K562 (cell line): ENCODE data around the gene DSG2. TPM values are rescaled to one million over a fixed set of nuclear protein-coding genes. Genes with fewer than 3 reads are reported as not detected.

ENCODE experiments used
- ATAC-seq: fragments of 200-7000 bp; cut with Tn5 transposase; 3 replicates; pipeline ENCODE4 v1.9.1; 2020; ENCODE audit warnings: moderate library complexity
- BruUV-seq: library from RNA; stranded (reverse); fragments of 400-500 nt; replicated peaks from 2 replicates; lab custom pipeline; 2021; lab: Mats Ljungman, UMichigan
- CTCF ChIA-PET: fragments of 300-600 bp; formaldehyde crosslinking; extraction: SDS; loops from one replicate; lab custom pipeline; 2021; ENCODE audit warnings: low intra/inter-chr PET ratio; lab: Yijun Ruan, JAX
- POLR2A ChIA-PET: fragments of 300-600, 350-650 bp; sonication (Branson Sonifier 250); formaldehyde crosslinking; extraction: SDS; loops from one replicate; lab custom pipeline; 2021; ENCODE audit warnings: antibody characterized with exemption, inconsistent platforms; lab: Yijun Ruan, JAX
- DNase-seq, 4 experiments: peaks; one replicate each; pipeline versions ENCODE4 v3.0.0 to v3.0.0-alpha.2; 2011 to 2018; ENCODE audit warnings: low spot score in 3 of 4, mixed read lengths in 3 of 4; ENCODE audit errors: extremely low read depth in 1 of 4
- FAIRE-seq: peaks from 2 replicates; lab custom pipeline; 2011; peaks lifted over from hg19 to GRCh38; lab: Jason Lieb, UNC
- H2AFZ ChIP-seq: 2 replicates; pipeline ENCODE4 v1.6.0; 2011; ENCODE audit warnings: low read depth, low read length, control low read depth, inconsistent platforms
- H3K27ac ChIP-seq: fragments of 200-600 bp; 3 replicates; pipeline ENCODE4 v1.8.0; 2011; ENCODE audit warnings: low read depth, mild to moderate bottlenecking, control low read depth, inconsistent platforms, low read length, moderate library complexity, mixed read lengths; ENCODE audit errors: extremely low read depth
- H3K27me3 ChIP-seq, 2 experiments: fragments of 300-600 bp in 1 of 2; 2 replicates in 1 of 2; 3 replicates in 1 of 2; pipeline versions ENCODE4 v1.6.0 to v1.8.0; 2011; ENCODE audit warnings: inconsistent platforms in 2 of 2, low read length in 2 of 2, mild to moderate bottlenecking in 1 of 2, mixed read lengths in 1 of 2, moderate library complexity in 1 of 2; ENCODE audit not compliant: control insufficient read depth in 2 of 2, insufficient read depth in 2 of 2
- H3K36me3 ChIP-seq: fragments of 300-600 bp; 3 replicates; pipeline ENCODE4 v1.8.0; 2011; ENCODE audit warnings: mild to moderate bottlenecking, low read length, inconsistent platforms; ENCODE audit not compliant: control insufficient read depth, insufficient read depth
- H3K4me1 ChIP-seq, 2 experiments: fragments of 200-600 bp in 1 of 2; replicated peaks in 1 of 2; 2 replicates in 1 of 2; 3 replicates in 1 of 2; pipeline versions ENCODE4 v1.5.1 to v1.8.0; 2011; ENCODE audit warnings: inconsistent platforms in 2 of 2, low read length in 2 of 2, mild to moderate bottlenecking in 1 of 2, mixed read lengths in 1 of 2, moderate library complexity in 1 of 2; ENCODE audit not compliant: control insufficient read depth in 2 of 2, insufficient read depth in 2 of 2
- H3K4me2 ChIP-seq: 2 replicates; pipeline ENCODE4 v1.6.1; 2011; ENCODE audit warnings: low read length, control low read depth, inconsistent platforms, mixed read lengths; ENCODE audit not compliant: insufficient read depth
- H3K4me3 ChIP-seq: fragments of 200-600 bp; sonication (generic), shearing (Covaris generic); 2 replicates; pipeline ENCODE4 v1.5.1; 2016; ENCODE audit warnings: control low read depth, inconsistent platforms
- H3K79me2 ChIP-seq: fragments of 200-600 bp; 3 replicates; pipeline ENCODE4 v1.8.0; 2011; ENCODE audit warnings: low read length, inconsistent platforms; ENCODE audit not compliant: control insufficient read depth, insufficient read depth
- H3K9ac ChIP-seq, 2 experiments: 2 replicates each; pipeline versions ENCODE4 v1.6.0 to v1.6.1; 2011; ENCODE audit warnings: low read depth in 2 of 2, low read length in 2 of 2, control low read depth in 1 of 2, inconsistent platforms in 1 of 2, mild to moderate bottlenecking in 1 of 2, mixed read lengths in 1 of 2; ENCODE audit not compliant: insufficient read depth in 1 of 2
- H3K9me1 ChIP-seq: one replicate; pipeline ENCODE4 v1.6.0; 2011; ENCODE audit warnings: inconsistent platforms, mild to moderate bottlenecking, low read length, moderate library complexity; ENCODE audit not compliant: control insufficient read depth, insufficient read depth
- H3K9me3 ChIP-seq: replicated peaks from 2 replicates; pipeline ENCODE4 v1.5.1; 2011; ENCODE audit warnings: low read depth, low read length, inconsistent platforms; ENCODE audit not compliant: control insufficient read depth, insufficient read depth
- H4K20me1 ChIP-seq: replicated peaks from 2 replicates; pipeline ENCODE4 v1.6.1; 2011; ENCODE audit warnings: low read length, inconsistent platforms, mixed read lengths; ENCODE audit not compliant: control insufficient read depth, insufficient read depth
- IFI16 ChIP-seq: fragments of 250-450 bp; sonication (Bioruptor Pico); IDR thresholded peaks from 2 replicates; pipeline ENCODE4 v2.1.2; 2022; ENCODE audit warnings: mild to moderate bottlenecking, inconsistent platforms
- RBFOX2 ChIP-seq: fragments of 200-400 bp; formaldehyde crosslinking; IDR thresholded peaks from 2 replicates; pipeline ENCODE4 v1.6.1; 2017; ENCODE audit warnings: low read depth, mild to moderate bottlenecking, low read length, moderate library complexity
- SMARCA4 ChIP-seq: fragments of 450-650 bp; IDR thresholded peaks from 2 replicates; pipeline ENCODE4 v1.6.1; 2016
- ZFP1 ChIP-seq: fragments of 450-650 bp; formaldehyde crosslinking; IDR thresholded peaks from 2 replicates; pipeline ENCODE4 v1.4.0; 2020; ENCODE audit warnings: mild to moderate bottlenecking, mixed read lengths
- ZSCAN29 ChIP-seq: fragments of 450-650 bp; IDR thresholded peaks from 2 replicates; pipeline ENCODE4 v1.6.1; 2017
- WGBS: fragments of 100-300 bp; shearing (Covaris generic); methylation state at CpG from one replicate; pipeline ENCODE4 v1.1.6; 2016; ENCODE audit warnings: low coverage, mixed read lengths; ENCODE audit not compliant: insufficient coverage; ENCODE audit errors: missing lambda C conversion rate; 5-methylcytosine and 5-hydroxymethylcytosine counted together
- in situ Hi-C: fragments of 300-500 bp; cut with MboI; formaldehyde crosslinking; loops from 4 replicates; pipeline ENCODE4 v1.15.0; 2018; ENCODE audit warnings: inconsistent platforms, mixed read lengths
- intact Hi-C: fragments of 100-400 bp; cut with micrococcal nuclease; formaldehyde crosslinking; loops from 2 replicates; pipeline ENCODE4 v1.14.2; 2022
- polyA plus RNA-seq, 8 experiments: library from polyadenylated mRNA; depleted of rRNA in 4 of 8; stranded (reverse) in 5 of 8; unstranded in 3 of 8; fragments of >200 nt; fragmentation: Nextera tagmentation in 2 of 8; fragmentation: Illumina TruSeq in 1 of 8; extraction: Ambion mirVana in 2 of 8; extraction: Trizol in 1 of 8; gene quantifications; 2 replicates each; pipeline versions ENCODE4 v1.2.1 to v1.2.3, GENCODE V29; 2011 to 2014; ENCODE audit warnings: inconsistent platforms in 1 of 8, missing spikeins in 1 of 8
- total RNA-seq, 7 experiments: library from RNA; depleted of rRNA in 6 of 7; stranded (reverse); fragments of >200 nt in 6 of 7; fragmentation: Illumina TruSeq in 2 of 7; extraction: Trizol in 2 of 7; gene quantifications; 2 replicates each; pipeline versions ENCODE4 v1.2.1 to v1.2.3, GENCODE V29; 2011 to 2021; ENCODE audit warnings: low replicate concordance in 1 of 7
- TF ChIP-seq, protein P1 (sequence below): sonication (generic); formaldehyde crosslinking; IDR thresholded peaks from 2 replicates; pipeline ENCODE4 v1.8.0; 2022; ENCODE audit warnings: mild to moderate bottlenecking, missing genetic modification reagents
- TF ChIP-seq, protein P2 (sequence below): fragments of 250-450 bp; sonication (Bioruptor Pico); IDR thresholded peaks from 2 replicates; pipeline ENCODE4 v1.8.0; 2021; ENCODE audit warnings: borderline replicate concordance, mild to moderate bottlenecking, moderate library complexity; ENCODE audit not compliant: poor library complexity, severe bottlenecking
- TF ChIP-seq, protein P3 (sequence below), 2 experiments: IDR thresholded peaks; 2 replicates each; pipeline ENCODE4 v1.6.1; 2012; ENCODE audit warnings: improper control_type of control experiment in 2 of 2, low read depth in 2 of 2, low read length in 2 of 2, borderline replicate concordance in 1 of 2
- TF ChIP-seq, protein P4 (sequence below): fragments of 450-650 bp; formaldehyde crosslinking; IDR thresholded peaks from 2 replicates; pipeline ENCODE4 v1.4.0; 2022; ENCODE audit warnings: mild to moderate bottlenecking, moderate library complexity
- TF ChIP-seq, protein P5 (sequence below), 2 experiments: IDR thresholded peaks in 1 of 2; conservative IDR thresholded peaks in 1 of 2; 2 replicates each; pipeline ENCODE4 v1.6.1; 2016; ENCODE audit warnings: low read depth in 2 of 2, mild to moderate bottlenecking in 1 of 2, missing compliant biosample characterization in 1 of 2, missing genetic modification characterization in 1 of 2, moderate library complexity in 1 of 2
- TF ChIP-seq, protein P6 (sequence below): fragments of 200-400 bp; formaldehyde crosslinking; IDR thresholded peaks from 2 replicates; pipeline ENCODE4 v1.6.1; 2017; ENCODE audit warnings: mild to moderate bottlenecking, low read depth, low read length, moderate library complexity

Gene DSG2
- total and polyA plus RNA-seq, 9 of the 15 experiments (the other 6 are each of a cell fraction or from before 2014, with no cell fraction given), result 16.9 to 68.6 (median 41.3) TPM

DNA sequence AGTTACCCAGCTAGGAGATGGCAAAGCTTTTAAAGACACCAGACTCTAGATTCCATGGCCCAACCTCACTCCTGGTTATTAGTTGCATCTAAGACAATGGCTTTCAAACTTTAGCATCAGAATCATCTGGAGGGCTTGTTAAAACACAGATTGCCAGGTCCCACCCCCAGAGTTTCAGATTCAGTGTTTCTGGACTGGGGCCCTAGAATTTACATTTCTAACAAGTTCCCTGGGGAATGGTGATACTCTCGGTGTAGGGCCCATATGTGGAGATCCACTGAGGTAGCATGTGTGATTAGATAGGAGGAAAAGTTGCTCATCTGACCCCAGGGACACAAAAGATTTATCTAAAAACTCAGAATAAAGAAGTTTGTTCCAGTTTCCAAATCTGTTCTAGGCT lies 79.2 kb downstream of the DSG2 start:
- no peak for DNase-seq
- TF ChIP-seq, protein P1, sequence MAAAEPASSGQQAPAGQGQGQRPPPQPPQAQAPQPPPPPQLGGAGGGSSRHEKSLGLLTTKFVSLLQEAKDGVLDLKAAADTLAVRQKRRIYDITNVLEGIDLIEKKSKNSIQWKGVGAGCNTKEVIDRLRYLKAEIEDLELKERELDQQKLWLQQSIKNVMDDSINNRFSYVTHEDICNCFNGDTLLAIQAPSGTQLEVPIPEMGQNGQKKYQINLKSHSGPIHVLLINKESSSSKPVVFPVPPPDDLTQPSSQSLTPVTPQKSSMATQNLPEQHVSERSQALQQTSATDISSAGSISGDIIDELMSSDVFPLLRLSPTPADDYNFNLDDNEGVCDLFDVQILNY (CRISPR knock-in tag), result no peak
- TF ChIP-seq, protein P2, sequence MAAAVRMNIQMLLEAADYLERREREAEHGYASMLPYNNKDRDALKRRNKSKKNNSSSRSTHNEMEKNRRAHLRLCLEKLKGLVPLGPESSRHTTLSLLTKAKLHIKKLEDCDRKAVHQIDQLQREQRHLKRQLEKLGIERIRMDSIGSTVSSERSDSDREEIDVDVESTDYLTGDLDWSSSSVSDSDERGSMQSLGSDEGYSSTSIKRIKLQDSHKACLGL, result no peak
- TF ChIP-seq ZFP1 (no peak), RBFOX2 (no peak), SMARCA4 (no peak), IFI16 (CRISPR knock-in tag) (no peak), ZSCAN29 (no peak)
- TF ChIP-seq, protein P3, sequence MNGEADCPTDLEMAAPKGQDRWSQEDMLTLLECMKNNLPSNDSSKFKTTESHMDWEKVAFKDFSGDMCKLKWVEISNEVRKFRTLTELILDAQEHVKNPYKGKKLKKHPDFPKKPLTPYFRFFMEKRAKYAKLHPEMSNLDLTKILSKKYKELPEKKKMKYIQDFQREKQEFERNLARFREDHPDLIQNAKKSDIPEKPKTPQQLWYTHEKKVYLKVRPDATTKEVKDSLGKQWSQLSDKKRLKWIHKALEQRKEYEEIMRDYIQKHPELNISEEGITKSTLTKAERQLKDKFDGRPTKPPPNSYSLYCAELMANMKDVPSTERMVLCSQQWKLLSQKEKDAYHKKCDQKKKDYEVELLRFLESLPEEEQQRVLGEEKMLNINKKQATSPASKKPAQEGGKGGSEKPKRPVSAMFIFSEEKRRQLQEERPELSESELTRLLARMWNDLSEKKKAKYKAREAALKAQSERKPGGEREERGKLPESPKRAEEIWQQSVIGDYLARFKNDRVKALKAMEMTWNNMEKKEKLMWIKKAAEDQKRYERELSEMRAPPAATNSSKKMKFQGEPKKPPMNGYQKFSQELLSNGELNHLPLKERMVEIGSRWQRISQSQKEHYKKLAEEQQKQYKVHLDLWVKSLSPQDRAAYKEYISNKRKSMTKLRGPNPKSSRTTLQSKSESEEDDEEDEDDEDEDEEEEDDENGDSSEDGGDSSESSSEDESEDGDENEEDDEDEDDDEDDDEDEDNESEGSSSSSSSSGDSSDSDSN (IDR thresholded peaks at IDR 0.05; ENCODE audit: borderline replicate concordance in 1 of 2, low read depth in 2 of 2, low read length in 2 of 2), result no peak
- TF ChIP-seq, protein P4, sequence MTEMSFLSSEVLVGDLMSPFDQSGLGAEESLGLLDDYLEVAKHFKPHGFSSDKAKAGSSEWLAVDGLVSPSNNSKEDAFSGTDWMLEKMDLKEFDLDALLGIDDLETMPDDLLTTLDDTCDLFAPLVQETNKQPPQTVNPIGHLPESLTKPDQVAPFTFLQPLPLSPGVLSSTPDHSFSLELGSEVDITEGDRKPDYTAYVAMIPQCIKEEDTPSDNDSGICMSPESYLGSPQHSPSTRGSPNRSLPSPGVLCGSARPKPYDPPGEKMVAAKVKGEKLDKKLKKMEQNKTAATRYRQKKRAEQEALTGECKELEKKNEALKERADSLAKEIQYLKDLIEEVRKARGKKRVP, result no peak
- TF ChIP-seq, protein P5, sequence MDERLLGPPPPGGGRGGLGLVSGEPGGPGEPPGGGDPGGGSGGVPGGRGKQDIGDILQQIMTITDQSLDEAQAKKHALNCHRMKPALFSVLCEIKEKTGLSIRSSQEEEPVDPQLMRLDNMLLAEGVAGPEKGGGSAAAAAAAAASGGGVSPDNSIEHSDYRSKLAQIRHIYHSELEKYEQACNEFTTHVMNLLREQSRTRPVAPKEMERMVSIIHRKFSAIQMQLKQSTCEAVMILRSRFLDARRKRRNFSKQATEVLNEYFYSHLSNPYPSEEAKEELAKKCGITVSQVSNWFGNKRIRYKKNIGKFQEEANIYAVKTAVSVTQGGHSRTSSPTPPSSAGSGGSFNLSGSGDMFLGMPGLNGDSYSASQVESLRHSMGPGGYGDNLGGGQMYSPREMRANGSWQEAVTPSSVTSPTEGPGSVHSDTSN (CRISPR knock-in tag; IDR thresholded peaks at IDR 0.05; ENCODE audit: low read depth), result no peak
- TF ChIP-seq, protein P5 (tag; conservative IDR thresholded peaks at IDR 0.05; ENCODE audit: low read depth), result no peak
- TF ChIP-seq, protein P6, sequence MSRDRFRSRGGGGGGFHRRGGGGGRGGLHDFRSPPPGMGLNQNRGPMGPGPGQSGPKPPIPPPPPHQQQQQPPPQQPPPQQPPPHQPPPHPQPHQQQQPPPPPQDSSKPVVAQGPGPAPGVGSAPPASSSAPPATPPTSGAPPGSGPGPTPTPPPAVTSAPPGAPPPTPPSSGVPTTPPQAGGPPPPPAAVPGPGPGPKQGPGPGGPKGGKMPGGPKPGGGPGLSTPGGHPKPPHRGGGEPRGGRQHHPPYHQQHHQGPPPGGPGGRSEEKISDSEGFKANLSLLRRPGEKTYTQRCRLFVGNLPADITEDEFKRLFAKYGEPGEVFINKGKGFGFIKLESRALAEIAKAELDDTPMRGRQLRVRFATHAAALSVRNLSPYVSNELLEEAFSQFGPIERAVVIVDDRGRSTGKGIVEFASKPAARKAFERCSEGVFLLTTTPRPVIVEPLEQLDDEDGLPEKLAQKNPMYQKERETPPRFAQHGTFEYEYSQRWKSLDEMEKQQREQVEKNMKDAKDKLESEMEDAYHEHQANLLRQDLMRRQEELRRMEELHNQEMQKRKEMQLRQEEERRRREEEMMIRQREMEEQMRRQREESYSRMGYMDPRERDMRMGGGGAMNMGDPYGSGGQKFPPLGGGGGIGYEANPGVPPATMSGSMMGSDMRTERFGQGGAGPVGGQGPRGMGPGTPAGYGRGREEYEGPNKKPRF, result no peak

More for the DNA sequence above, 79.2 kb downstream of the DSG2 start:
- H3K4me2 ChIP-seq, result no peak overlapping the region
- H3K9ac ChIP-seq, result no peak overlapping the region
- intact Hi-C loops (no loop called here), in situ Hi-C loops (no loop called here)
- ChIA-PET POLR2A (interaction anchor here (0.8 kb wide), 1 partner anchor 52 kb away, joined by 3 read pairs; no protein-coding TSS in a partner anchor), CTCF (no interaction called here)
- no peak overlapping the region for H3K4me3 ChIP-seq
- H2AFZ ChIP-seq, result no peak overlapping the region
- no peaks in the 10 kb centered on the region for H4K20me1 ChIP-seq
- BruUV-seq, result no TSS peak
- H3K27me3 ChIP-seq, result peaks cover 8 to 12% of the 10 kb centered on the region in 2 experiments; a peak in 4 of 5 replicates
- no peaks in the 10 kb centered on the region for H3K36me3 ChIP-seq
- FAIRE-seq (no peak), ATAC-seq (no peak)
- no peak overlapping the region for H3K27ac ChIP-seq
- H3K4me1 ChIP-seq, result no peaks in the 10 kb centered on the region
- no peaks in the 10 kb centered on the region for H3K9me1 ChIP-seq
- H3K9me3 ChIP-seq, result no peaks in the 10 kb centered on the region
- 0% methylated on average over 1 of the region's 1 CpG for WGBS
- H3K79me2 ChIP-seq, result no peaks in the 10 kb centered on the region
